Measurements from ENCODE around the gene DAO.

DNA sequence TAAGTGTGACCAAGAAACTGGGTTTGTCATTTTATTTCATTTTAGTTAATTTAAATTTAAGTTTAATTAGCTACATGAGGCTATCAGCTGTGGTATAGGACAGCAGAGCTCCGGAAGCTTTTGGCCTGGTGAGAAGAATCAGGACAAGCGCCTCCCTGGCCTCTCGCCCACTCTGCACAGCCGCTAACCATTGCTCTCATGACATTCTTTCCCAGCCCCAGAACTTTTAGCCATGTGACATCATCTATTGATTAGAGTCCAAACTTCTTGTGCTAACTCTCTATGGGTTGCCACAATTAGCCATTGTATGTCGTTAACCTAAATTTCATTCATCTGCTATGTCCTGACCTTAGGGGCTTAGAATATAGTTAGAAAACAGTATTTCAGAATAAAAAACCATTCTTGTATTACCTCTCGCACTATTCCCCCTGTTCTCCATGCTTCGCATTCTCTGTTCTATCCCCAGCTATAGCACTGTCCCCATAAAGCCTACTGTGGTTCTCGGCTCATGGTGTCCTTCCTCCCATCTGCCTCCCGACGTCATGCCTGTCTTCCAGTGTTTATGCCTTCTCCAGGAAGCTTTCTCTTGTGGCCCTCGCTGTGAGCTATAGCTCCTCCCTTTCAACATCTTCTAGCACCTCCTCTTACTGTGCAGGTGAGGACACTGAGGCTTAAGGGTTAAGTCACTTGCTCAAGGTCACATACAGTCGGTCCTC, 46.0 kb upstream of the DAO start:
- TF ChIP-seq, protein P1, sequence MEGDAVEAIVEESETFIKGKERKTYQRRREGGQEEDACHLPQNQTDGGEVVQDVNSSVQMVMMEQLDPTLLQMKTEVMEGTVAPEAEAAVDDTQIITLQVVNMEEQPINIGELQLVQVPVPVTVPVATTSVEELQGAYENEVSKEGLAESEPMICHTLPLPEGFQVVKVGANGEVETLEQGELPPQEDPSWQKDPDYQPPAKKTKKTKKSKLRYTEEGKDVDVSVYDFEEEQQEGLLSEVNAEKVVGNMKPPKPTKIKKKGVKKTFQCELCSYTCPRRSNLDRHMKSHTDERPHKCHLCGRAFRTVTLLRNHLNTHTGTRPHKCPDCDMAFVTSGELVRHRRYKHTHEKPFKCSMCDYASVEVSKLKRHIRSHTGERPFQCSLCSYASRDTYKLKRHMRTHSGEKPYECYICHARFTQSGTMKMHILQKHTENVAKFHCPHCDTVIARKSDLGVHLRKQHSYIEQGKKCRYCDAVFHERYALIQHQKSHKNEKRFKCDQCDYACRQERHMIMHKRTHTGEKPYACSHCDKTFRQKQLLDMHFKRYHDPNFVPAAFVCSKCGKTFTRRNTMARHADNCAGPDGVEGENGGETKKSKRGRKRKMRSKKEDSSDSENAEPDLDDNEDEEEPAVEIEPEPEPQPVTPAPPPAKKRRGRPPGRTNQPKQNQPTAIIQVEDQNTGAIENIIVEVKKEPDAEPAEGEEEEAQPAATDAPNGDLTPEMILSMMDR (conservative IDR thresholded peaks at IDR 0.05) = no peak
- TF ChIP-seq EZH2 (IDR thresholded peaks at IDR 0.05; ENCODE audit: low read depth) = no peak

Measured in PC-9 (cell line).